Liver (tissue), 9 donors: Measurements from ENCODE around the gene PRCC. TPM values are rescaled to one million over a fixed set of nuclear protein-coding genes. Genes with fewer than 3 reads are reported as not detected.

Experiments
- DNase-seq: peaks from one replicate; pipeline ENCODE4 v3.0.0-alpha.2; 2017; ENCODE audit warnings: low spot score
- H3K27ac ChIP-seq, 2 donors: one replicate each; pipeline ENCODE4 v1.7.0; 2013; ENCODE audit warnings: inconsistent platforms in 2 of 2, low read length in 2 of 2, control low read depth in 1 of 2, low read depth in 1 of 2, mild to moderate bottlenecking in 1 of 2
- H3K27me3 ChIP-seq, 4 donors: one replicate each; pipeline versions ENCODE4 v1.6.1 to v1.7.0; 2013; ENCODE audit warnings: low read length in 3 of 4, inconsistent platforms in 1 of 4, mild to moderate bottlenecking in 1 of 4, moderate library complexity in 1 of 4; ENCODE audit not compliant: control insufficient read depth in 4 of 4, insufficient read depth in 4 of 4
- H3K36me3 ChIP-seq, 4 donors: one replicate each; pipeline versions ENCODE4 v1.6.1 to v1.7.0; 2013; ENCODE audit warnings: low read length in 3 of 4, mild to moderate bottlenecking in 3 of 4, low read depth in 1 of 4, moderate library complexity in 1 of 4; ENCODE audit not compliant: control insufficient read depth in 4 of 4, insufficient read depth in 3 of 4
- H3K4me1 ChIP-seq, 4 donors: one replicate each; pipeline versions ENCODE4 v1.6.1 to v1.7.0; 2013; ENCODE audit warnings: low read length in 3 of 4, mild to moderate bottlenecking in 3 of 4, moderate library complexity in 1 of 4; ENCODE audit not compliant: control insufficient read depth in 4 of 4, insufficient read depth in 4 of 4
- H3K4me3 ChIP-seq, 3 donors: one replicate each; pipeline versions ENCODE4 v1.6.1 to v1.7.0; 2013; ENCODE audit warnings: low read length in 3 of 3, control low read depth in 1 of 3, low read depth in 1 of 3, mild to moderate bottlenecking in 1 of 3
- H3K9ac ChIP-seq, 2 donors: one replicate each; pipeline ENCODE4 v1.7.0; 2013; ENCODE audit warnings: low read length in 2 of 2, mild to moderate bottlenecking in 2 of 2, moderate library complexity in 2 of 2, control low read depth in 1 of 2, low read depth in 1 of 2
- H3K9me3 ChIP-seq, 4 donors: one replicate each; pipeline versions ENCODE4 v1.6.1 to v1.7.0; 2013; ENCODE audit warnings: low read length in 3 of 4; ENCODE audit not compliant: control insufficient read depth in 4 of 4
- EGR1 ChIP-seq, 2 donors: IDR thresholded peaks; 2 replicates each; pipeline ENCODE4 v1.6.1; 2016 to 2018; ENCODE audit warnings: antibody characterized with exemption in 2 of 2, low read depth in 2 of 2
- FOXA1 ChIP-seq: IDR thresholded peaks from 2 replicates; pipeline ENCODE4 v1.6.1; 2016; ENCODE audit warnings: antibody characterized with exemption
- FOXA2 ChIP-seq: IDR thresholded peaks from 2 replicates; pipeline ENCODE4 v1.6.1; 2016; ENCODE audit warnings: antibody characterized with exemption
- GABPA ChIP-seq, 2 donors: IDR thresholded peaks in 1 of 2; conservative IDR thresholded peaks in 1 of 2; 2 replicates each; pipeline ENCODE4 v1.6.1; 2016; ENCODE audit warnings: antibody characterized with exemption in 2 of 2, mild to moderate bottlenecking in 1 of 2, moderate library complexity in 1 of 2
- HNF4A ChIP-seq, 2 donors: conservative IDR thresholded peaks; 2 replicates each; pipeline ENCODE4 v1.6.1; 2016; ENCODE audit warnings: antibody characterized with exemption in 2 of 2, mild to moderate bottlenecking in 2 of 2
- HNF4G ChIP-seq: IDR thresholded peaks from 2 replicates; pipeline ENCODE4 v1.6.1; 2016; ENCODE audit warnings: antibody characterized with exemption
- JUND ChIP-seq, 2 donors: IDR thresholded peaks; 2 replicates each; pipeline ENCODE4 v1.6.1; 2016; ENCODE audit warnings: antibody characterized with exemption in 2 of 2
- NR2F2 ChIP-seq: IDR thresholded peaks from 2 replicates; pipeline ENCODE4 v1.6.1; 2016; ENCODE audit warnings: antibody characterized with exemption
- RAD21 ChIP-seq, 2 donors: IDR thresholded peaks; 2 replicates each; pipeline ENCODE4 v1.6.1; 2016; ENCODE audit warnings: antibody characterized with exemption in 2 of 2, mild to moderate bottlenecking in 2 of 2
- RXRA ChIP-seq, 2 donors: IDR thresholded peaks; 2 replicates each; pipeline ENCODE4 v1.6.1; 2017 to 2018; ENCODE audit warnings: antibody characterized with exemption in 2 of 2, mild to moderate bottlenecking in 1 of 2
- SP1 ChIP-seq: IDR thresholded peaks from 2 replicates; pipeline ENCODE4 v1.6.1; 2018; ENCODE audit warnings: antibody characterized with exemption, mild to moderate bottlenecking
- TAF1 ChIP-seq: conservative IDR thresholded peaks from 2 replicates; pipeline ENCODE4 v1.6.1; 2016; ENCODE audit warnings: antibody characterized with exemption, mild to moderate bottlenecking
- YY1 ChIP-seq: IDR thresholded peaks from 2 replicates; pipeline ENCODE4 v1.6.1; 2016; ENCODE audit warnings: antibody characterized with exemption, mild to moderate bottlenecking
- WGBS: extraction: QIAGEN DNeasy Blood & Tissue Kit; methylation state at CpG from one replicate; pipeline ENCODE4 v1.1.7; 2013; 5-methylcytosine and 5-hydroxymethylcytosine counted together
- polyA plus RNA-seq, 2 donors: library from polyadenylated mRNA; stranded (reverse) in 1 of 2; unstranded in 1 of 2; fragments of 200-250 nt in 1 of 2; fragments of >200 nt in 1 of 2; fragmentation: Nextera tagmentation in 1 of 2; extraction: Ambion mirVana in 1 of 2; gene quantifications; one replicate each; pipeline versions ENCODE4 v1.2.1 to v1.2.3, GENCODE V29; 2013 to 2015
- total RNA-seq, 2 donors: library from RNA; depleted of rRNA; stranded (reverse); fragments of >200 nt; gene quantifications; one replicate each; pipeline ENCODE4 v1.2.3, GENCODE V29; 2014
- TF ChIP-seq, protein P1 (sequence below): IDR thresholded peaks from 2 replicates; pipeline ENCODE4 v1.6.1; 2016; ENCODE audit warnings: antibody characterized with exemption
- TF ChIP-seq, protein P2 (sequence below): fragments of 150-350 bp; IDR thresholded peaks from 2 replicates; pipeline ENCODE4 v1.5.1; 2017; ENCODE audit warnings: improper control_type of control experiment, low read depth, low read length; ENCODE audit not compliant: missing input control
- TF ChIP-seq, protein P3 (sequence below): IDR thresholded peaks from 2 replicates; pipeline ENCODE4 v1.6.1; 2016; ENCODE audit warnings: antibody characterized with exemption
- donor health status: healthy.
- donor health status: healthy.
- donor health status: healthy.
- donor health status: healthy.
- donor health status: healthy.

PRCC gene
- total and polyA plus RNA-seq, 4 donors: 8.8 to 19.3 (median 14.3) TPM

DNA sequence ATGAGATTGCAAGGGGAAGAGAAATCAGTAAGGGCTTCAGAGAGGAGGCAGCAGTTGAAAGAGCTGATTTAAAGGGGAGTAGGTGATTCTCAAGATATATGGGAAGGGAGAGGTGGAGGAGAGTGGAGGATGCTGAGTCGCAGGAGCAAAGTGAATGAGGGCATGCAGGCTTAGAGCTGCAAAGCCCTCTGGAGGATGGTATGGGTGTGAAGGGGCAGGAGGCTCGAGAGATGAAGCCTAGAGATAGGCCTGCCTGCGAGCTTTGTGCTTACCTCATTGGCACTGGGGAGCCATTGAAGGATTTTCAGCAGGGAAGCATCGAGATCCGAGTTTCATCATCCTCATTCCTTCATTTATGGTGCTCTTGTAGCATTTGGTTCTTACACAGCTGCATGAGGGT lies 65.1 kb downstream of the PRCC start:
- DNase-seq: no peak

DNA sequence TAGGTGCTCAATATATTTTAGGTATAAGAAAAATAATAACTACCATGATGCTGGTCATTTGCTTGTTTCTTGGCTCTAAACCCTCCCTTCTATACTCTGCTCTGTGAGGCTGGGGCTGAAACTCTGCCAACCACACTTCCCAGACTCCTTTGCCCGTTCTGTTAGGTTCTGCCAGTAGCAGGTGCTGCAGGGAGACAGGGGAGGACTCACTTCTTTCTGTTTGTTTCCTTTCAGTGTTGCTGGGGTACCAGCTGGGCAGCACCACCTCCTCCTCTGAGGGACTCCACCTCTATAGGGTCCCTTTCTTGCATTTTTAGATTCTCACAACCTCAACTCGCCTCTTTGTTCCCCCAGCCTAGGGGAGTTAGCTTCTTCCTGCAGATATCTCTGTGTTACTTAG lies 66.3 kb downstream of the PRCC start:
- Histone ChIP-seq H3K4me3 (no peak overlapping the region), H3K27me3 (peaks cover 0 to 2% (median 0%) of the 10 kb centered on the region in 4 donors), H3K4me1 (no peaks in the 10 kb centered on the region), H3K36me3 (no peaks in the 10 kb centered on the region), H3K9ac (no peak overlapping the region), H3K27ac (no peak overlapping the region), H3K9me3 (no peaks in the 10 kb centered on the region)
- no peak for DNase-seq
- TF ChIP-seq NR2F2: no peak
- WGBS: 50% methylated on average over 2 of the region's 2 CpGs

More for the DNA sequence above, 65.1 kb downstream of the PRCC start:
- peaks cover 0 to 2% (median 0%) of the 10 kb centered on the region in 4 donors for H3K27me3 ChIP-seq
- H3K4me3 ChIP-seq: no peak overlapping the region
- no peak for TF ChIP-seq FOXA2
- TF ChIP-seq JUND (IDR thresholded peaks at IDR 0.05): no peak
- TF ChIP-seq NR2F2: no peak
- TF ChIP-seq SP1: no peak
- TF ChIP-seq EGR1 (IDR thresholded peaks at IDR 0.05; ENCODE audit: low read depth in 2 of 2): no peak
- no peak for TF ChIP-seq TAF1
- no peaks in the 10 kb centered on the region for H3K36me3 ChIP-seq
- no peaks in the 10 kb centered on the region for H3K4me1 ChIP-seq
- H3K9me3 ChIP-seq: no peaks in the 10 kb centered on the region
- 68% methylated on average over 5 of the region's 5 CpGs for WGBS
- no peak overlapping the region for H3K27ac ChIP-seq
- H3K9ac ChIP-seq: no peak overlapping the region

DNA sequence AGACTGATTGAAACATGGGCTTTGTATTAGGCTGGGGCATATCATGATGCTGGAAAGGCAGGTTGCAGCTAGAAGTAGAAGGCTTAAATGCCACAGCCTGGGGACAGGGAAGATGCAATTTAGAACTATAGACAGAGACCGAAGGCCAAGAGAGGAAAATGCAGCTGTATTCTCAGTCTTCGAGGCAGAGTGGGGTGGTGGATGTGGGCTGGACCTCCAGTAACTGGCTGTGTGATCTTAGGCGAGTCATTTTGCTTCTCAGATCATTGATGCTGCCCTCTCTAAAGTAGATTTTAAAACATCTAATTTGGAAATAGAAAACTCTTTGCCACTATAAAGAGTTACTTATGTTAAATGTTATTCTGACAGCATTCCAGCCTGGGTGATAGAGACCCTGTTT lies 67.0 kb downstream of the PRCC start:
- no peak overlapping the region for H3K9ac ChIP-seq
- TF ChIP-seq, protein P1, sequence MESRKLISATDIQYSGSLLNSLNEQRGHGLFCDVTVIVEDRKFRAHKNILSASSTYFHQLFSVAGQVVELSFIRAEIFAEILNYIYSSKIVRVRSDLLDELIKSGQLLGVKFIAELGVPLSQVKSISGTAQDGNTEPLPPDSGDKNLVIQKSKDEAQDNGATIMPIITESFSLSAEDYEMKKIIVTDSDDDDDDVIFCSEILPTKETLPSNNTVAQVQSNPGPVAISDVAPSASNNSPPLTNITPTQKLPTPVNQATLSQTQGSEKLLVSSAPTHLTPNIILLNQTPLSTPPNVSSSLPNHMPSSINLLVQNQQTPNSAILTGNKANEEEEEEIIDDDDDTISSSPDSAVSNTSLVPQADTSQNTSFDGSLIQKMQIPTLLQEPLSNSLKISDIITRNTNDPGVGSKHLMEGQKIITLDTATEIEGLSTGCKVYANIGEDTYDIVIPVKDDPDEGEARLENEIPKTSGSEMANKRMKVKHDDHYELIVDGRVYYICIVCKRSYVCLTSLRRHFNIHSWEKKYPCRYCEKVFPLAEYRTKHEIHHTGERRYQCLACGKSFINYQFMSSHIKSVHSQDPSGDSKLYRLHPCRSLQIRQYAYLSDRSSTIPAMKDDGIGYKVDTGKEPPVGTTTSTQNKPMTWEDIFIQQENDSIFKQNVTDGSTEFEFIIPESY: no peak
- TF ChIP-seq EGR1 (IDR thresholded peaks at IDR 0.05; ENCODE audit: low read depth in 2 of 2) (no peak), FOXA2 (no peak)
- 71% methylated on average over 3 of the region's 3 CpGs for WGBS
- no peaks in the 10 kb centered on the region for H3K4me1 ChIP-seq
- H3K27me3 ChIP-seq: peaks cover 0 to 2% (median 0%) of the 10 kb centered on the region in 4 donors
- no peaks in the 10 kb centered on the region for H3K9me3 ChIP-seq
- DNase-seq: no peak
- H3K27ac ChIP-seq: no peak overlapping the region
- no peak overlapping the region for H3K4me3 ChIP-seq
- no peaks in the 10 kb centered on the region for H3K36me3 ChIP-seq

DNA sequence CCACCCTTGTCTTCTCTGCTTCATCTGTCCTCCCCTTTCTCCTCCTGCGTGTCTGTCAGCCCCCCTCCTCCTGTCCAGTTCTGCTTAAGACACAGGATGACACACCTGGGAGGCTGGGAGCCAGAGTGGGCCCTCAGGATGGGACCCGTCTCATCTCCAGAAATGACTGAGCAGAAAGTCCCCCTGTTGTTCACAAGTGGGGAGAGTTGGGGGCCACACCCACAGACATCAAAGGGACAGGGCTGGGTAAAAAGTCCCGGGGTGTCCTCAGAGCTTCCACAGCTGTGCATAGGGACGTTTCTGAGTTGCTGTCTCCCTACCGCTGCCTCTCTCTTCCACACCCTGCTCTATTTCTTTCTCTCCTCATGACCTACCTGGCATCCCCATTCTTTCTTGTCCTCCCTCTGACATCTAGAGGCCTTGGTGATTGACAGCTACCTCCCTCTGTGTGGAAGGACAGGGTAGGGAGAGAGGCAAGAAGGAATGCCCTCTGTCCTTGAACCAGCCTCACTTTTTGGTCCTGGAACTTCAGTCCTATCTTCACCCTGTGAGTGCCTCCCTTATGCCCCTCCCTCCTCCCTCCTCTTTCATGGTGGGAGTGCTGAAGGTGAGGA lies 68.8 kb downstream of the PRCC start:
- no peak overlapping the region for H3K27ac ChIP-seq
- no peaks in the 10 kb centered on the region for H3K9me3 ChIP-seq
- no peak for DNase-seq
- no peak overlapping the region for H3K4me3 ChIP-seq
- no peak overlapping the region for H3K9ac ChIP-seq
- peaks cover 0 to 4% (median 1%) of the 10 kb centered on the region in 4 donors for H3K27me3 ChIP-seq
- 60% methylated on average over 5 of the region's 5 CpGs for WGBS
- H3K4me1 ChIP-seq: no peaks in the 10 kb centered on the region
- no peaks in the 10 kb centered on the region for H3K36me3 ChIP-seq
- TF ChIP-seq HNF4G: no peak
- no peak for TF ChIP-seq TAF1
- no peak for TF ChIP-seq GABPA (IDR thresholded peaks at IDR 0.05 in 1 of 2, conservative IDR thresholded peaks at IDR 0.05 in 1 of 2)
- no peak for TF ChIP-seq RXRA (IDR thresholded peaks at IDR 0.05)
- TF ChIP-seq RAD21 (IDR thresholded peaks at IDR 0.05): no peak
- no peak for TF ChIP-seq YY1
- TF ChIP-seq, protein P2, sequence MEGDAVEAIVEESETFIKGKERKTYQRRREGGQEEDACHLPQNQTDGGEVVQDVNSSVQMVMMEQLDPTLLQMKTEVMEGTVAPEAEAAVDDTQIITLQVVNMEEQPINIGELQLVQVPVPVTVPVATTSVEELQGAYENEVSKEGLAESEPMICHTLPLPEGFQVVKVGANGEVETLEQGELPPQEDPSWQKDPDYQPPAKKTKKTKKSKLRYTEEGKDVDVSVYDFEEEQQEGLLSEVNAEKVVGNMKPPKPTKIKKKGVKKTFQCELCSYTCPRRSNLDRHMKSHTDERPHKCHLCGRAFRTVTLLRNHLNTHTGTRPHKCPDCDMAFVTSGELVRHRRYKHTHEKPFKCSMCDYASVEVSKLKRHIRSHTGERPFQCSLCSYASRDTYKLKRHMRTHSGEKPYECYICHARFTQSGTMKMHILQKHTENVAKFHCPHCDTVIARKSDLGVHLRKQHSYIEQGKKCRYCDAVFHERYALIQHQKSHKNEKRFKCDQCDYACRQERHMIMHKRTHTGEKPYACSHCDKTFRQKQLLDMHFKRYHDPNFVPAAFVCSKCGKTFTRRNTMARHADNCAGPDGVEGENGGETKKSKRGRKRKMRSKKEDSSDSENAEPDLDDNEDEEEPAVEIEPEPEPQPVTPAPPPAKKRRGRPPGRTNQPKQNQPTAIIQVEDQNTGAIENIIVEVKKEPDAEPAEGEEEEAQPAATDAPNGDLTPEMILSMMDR: no peak
- no peak for TF ChIP-seq FOXA1
- TF ChIP-seq HNF4A (conservative IDR thresholded peaks at IDR 0.05): no peak
- TF ChIP-seq, protein P1: no peak
- no peak for TF ChIP-seq FOXA2
- no peak for TF ChIP-seq EGR1 (IDR thresholded peaks at IDR 0.05; ENCODE audit: low read depth in 2 of 2)
- TF ChIP-seq, protein P3, sequence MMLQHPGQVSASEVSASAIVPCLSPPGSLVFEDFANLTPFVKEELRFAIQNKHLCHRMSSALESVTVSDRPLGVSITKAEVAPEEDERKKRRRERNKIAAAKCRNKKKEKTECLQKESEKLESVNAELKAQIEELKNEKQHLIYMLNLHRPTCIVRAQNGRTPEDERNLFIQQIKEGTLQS: no peak
